ENCODE measurements around the gene SNX25.

- TF ChIP-seq POLR2A (IDR thresholded peaks at IDR 0.05) (no peak), CTCF (IDR thresholded peaks at IDR 0.05) (no peak)
These were observed 202.5 kb downstream of the SNX25 start for GRCh38 chr4:185411849-185412248.
